ENCODE measurements around the gene SAMD1.

The SAMD1 gene
- 23.7 to 36.5 (median 32.0) reads per million in 4 donors for total RNA-seq

DNA sequence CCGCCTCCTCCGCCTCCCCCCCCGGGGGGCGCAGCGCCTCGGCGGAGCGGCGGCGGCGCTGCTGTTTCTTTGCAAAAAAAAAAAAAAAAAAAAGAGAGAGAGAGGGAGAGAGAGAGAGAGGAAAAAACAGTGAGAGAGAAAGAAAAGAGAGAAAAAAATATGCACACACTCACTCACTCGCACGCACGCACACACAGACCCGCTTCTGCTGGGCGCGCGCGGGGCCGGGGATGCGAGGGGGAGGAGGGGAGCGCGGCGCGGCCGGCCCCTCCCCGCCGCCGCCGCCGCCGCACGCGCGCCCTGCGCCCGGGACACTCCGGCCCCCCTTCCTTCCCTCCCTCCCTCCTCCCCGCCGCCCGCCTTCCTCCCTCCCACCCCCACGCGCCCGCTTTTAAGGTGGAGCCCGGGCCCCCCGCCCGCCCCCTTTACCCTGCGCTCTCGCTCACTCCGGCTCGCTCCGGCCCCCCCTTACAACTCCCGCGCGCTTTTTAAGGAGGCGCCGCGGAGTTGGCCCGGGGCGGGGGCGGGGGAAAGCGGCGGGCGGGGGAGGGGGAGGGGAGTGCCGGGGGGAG is at the start of gene SAMD1:
Gene SAMD1 (minus strand): TSS at position 243 of the 572 bp plus-strand sequence.
- DNase-seq = peak; percentile 79 to 86 (median 83)

DNA sequence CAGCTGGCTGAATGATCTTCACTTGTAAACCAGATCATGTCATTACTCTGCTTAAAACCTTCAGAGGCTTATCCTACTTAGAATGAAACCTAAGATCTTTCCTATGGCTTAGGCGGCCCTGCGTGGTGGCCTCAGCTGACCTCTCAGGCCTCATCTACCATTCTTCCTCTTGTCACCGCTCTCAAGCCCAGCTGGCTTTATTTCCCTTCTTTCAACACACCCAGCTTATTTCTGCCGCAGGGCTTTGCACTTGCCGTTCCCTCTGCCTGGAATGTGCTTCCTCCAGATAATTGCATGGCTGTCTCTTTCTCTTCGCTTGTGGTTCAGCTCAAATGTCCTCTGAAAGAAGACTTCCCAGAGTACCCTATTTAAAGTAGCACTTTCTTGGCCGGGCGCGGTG is 49.4 kb upstream of the SAMD1 start:
- DNase-seq = no peak

DNA sequence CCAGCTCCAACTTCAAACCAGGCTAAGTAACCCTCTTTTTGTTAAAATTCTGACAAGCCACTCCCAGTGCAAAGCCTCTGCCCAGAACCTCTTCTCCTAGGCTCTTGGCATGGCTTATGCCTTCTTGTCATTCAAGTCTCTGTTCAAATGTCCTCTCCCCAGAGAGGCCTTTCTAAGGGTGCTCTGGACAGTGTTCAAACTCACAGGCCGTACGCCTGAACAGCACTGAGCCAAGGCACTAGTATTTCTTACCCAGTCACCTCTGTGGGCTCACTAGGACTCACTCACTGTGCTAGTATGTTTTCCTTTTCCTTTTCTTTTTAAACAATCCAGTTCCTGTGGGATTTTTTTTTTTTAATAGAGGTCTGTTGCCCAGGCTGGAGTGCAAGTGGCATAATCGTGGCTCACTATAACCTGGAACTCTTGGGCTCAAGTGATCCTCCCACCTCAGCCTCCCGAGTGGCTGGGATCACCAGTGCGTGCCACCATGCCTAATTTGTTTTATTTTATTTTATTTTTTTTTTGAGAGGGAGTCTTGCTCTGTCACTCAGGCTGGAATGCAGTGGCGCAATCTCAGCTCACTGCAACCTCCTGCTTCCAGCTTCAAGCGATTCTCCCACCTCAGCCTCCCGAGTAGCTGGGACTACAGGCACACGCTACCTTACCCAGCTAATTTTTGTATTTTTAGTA is 48.2 kb upstream of the SAMD1 start:
- no peak for DNase-seq

DNA sequence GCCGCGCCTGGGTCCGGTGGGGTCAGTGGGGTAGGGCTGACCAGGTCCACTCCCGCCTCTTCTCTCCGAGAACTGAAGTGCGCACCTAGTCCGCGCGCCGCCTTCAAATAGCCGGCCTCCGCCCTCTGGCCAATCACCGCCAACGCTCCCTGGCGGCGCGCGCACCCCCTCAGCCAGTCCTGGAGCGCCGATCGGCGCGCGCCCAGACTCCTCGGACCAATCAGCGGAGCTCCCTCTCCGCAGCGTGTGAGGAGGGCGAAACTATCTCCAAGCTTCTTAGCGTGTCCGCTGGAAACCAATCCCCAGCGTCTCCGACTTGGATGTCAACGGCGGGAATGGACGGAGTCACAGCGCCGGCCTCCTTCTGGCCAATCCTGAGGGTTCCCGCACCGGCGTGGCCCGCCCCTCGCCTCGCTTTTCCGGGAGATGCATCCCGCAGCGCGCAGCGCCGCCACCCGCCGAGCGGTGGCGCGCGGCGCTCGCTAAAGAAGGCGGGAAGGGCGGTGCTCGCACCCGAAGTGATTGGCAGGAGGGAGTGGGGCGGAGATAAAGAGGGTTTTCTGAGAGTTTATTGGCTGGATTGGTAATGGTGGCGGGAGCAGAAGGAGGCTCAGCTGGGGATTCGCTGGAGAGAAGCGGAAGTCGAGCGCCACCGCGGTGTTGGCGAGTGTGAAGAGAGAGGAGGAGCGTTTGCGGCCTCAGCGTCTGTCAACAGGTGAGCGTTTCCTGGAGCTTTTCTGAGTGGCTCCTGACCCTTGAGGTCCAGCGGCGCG is 46.1 kb upstream of the SAMD1 start, which contains the start of gene ASF1B:
Gene ASF1B (minus strand): TSS at position 81 of the 773 bp plus-strand sequence. CDS start 133 bp downstream, outside the sequence.
- peak; percentile 95 to 100 (median 97) for DNase-seq

DNA sequence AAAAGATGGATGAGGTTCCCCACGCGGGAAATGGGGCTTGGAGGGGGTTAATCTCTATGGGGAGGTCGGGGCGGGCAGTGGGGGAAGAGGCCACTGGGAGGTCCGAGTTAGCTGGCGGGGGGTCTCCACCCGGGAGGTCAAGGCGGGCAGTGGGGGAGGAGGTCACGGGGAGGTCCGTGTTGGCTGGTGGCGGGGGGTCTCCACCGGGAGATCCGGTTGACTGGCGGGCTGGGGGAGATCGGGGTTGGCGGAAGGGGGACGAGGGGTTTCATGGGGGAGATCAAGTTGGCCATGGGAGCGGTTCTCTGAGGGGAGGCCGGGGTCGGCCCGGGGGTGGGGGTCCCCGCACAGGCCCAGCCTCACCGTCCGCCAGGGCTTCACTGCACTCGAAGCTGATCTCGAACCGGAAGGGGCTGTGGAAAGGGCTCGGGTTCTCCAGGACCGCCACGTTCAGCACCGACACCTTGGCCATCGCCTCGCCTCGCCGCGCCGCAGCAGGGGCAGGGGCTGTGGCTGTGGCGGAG is 45.5 kb upstream of the SAMD1 start:
- no peak for DNase-seq

DNA sequence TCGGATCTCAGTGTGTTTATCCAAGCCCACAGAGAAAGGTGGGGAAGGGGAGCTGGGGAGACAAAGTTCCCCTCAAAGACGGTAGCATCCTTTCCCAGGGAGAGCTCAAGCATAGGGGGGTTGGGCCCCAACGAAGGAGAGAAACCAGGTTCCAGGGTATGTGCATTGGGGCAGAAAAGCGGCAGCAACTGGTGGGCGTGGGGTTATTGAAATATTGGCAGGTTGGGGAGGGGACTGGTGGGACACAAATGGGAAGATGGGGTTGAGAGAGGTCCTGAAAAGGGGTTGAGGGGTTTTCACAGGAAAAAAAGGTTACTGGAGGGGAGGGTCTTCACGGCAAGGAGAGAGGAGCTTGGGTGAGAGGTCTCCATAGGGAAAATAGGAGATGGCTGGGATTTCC is 44.8 kb upstream of the SAMD1 start:
- no peak for DNase-seq

DNA sequence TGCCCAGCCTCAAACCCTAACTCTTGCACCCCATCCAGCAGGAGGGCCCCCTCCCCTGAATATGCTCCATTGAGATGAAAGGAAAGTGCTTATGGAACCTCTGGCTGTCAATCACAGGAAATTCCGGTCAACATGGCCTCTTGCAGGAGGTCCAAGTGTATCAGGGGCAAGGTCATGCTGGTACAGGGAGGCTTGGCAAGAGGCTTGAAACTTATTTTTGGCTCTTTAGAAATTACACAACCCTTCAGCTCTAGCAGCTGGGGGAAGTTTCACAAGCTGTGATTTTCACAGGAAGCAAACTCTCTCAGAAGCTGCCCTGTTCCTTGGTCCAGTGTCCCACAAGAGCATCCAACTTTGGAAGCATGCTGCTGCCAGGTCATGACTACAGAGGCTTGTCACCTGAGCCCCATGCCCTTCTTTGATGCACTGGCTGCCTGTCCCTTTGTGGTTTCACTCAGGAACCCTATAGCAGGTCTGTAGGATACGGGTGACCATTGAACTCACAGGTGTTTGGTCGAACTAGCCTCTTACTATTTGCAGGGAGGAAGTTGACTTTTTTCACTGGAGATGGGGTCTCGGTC is 37.5 kb upstream of the SAMD1 start:
- DNase-seq = no peak

DNA sequence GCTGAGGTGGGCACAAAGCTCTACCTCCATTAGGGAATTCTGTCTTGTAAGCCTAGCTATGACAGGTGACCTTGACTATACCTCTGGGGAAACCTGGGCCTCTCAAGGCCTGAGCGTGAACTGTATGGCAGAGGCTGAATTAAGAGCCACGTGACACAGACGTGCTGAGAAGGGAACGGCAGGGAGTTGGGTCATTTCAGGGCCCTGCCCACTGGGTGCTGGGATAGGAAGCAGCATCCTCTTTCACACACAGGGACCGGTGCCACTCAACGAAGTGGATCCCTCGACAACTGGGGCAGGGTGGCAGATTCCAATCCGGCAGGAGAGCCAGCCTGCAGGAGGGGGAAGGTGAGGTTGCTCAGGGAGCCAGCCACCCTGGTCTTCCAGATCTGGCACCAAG is 36.6 kb upstream of the SAMD1 start:
- no peak for DNase-seq

DNA sequence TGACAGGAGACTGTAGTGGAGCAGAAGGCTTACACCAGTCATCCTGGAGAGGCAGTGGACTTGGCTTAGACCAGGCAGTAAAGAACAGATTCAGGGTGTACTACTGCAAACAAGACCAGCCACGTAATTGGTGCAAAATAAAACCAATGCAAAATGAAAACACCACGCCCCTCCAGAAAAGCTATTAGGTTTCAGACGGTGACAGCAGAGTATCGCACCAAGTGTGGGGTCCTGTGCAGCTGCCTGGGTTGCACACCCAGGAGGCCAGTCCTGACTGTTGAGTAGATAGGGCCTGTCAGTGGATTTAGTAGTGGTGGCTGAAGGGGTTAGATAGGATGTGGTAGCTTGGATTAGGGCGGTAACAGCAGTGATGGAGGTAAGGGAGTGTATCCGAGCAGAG is 32.4 kb upstream of the SAMD1 start:
- DNase-seq = no peak

DNA sequence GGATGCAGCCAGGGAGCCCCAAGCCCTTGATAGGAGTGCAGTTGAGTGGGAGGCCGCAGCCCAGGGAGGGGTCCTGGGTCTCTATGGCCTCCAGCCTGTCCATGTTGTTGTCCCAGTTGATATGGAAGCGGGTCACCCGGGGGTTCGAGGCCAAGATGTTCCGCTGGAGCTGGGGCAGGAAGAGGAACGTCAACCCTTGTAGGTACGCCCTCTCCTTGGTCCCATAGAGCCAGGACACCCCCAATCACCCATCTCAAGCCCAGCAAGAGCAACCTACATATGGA is 29.9 kb upstream of the SAMD1 start:
- DNase-seq = no peak

DNA sequence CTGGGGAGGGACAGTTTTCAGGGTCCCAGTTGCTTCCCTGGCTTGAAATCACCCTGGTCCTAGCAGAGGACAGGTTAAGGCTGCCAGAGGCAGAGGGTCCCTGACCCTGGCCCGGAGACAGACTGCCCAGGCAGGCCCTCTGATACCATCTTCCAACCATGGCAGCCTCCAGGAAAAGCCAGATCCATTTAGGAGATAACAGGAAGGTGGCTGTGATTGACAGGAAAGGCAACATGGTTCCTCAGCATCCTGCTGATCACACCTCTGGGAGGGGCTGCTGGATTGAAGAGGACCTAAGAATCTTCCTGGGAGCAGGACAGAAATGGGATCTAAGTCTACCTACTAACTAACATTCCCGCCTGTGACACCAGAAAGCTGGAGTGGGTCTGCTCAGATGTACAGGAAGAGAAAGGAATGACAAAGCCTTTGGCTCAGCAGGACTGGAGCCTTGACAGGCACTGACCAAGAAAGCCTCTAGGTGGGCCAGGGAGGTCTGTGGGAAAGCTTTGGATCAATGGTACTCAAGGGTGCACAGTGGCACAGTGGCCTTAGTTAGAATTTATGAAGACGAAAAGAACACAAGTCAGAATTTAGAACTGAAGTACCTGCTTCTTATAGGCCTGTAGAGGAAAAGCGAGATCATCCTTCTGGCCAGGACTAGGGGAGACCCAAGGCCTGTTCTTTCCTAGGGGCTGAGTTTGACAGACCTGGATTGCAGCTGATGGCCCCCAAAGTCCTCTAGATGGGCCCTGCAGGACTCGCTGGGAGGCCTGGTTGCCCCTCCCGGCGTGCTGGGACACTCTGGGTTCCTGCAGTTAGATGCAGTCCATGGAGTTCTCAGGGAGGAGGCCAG is 29.3 kb upstream of the SAMD1 start:
- no peak for DNase-seq

DNA sequence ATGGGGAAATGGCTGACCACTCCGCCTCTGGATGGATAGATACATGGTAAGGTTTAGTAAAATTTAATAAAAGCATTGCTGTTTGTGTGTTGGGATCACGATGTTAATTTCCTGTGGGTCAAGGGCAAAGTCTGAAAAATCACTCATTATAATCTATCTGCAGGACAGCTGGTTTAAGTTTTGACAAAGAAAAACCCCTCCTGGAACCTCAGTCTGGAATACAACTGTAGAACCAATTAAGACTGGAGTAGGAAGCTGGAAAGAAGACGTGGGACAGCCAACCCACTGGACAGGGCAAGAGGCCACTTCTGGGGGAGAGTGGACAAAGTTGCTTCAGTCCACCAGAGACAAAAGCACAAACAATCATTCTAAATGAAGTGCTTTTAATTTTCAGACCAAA is 28.6 kb upstream of the SAMD1 start:
- DNase-seq = no peak

DNA sequence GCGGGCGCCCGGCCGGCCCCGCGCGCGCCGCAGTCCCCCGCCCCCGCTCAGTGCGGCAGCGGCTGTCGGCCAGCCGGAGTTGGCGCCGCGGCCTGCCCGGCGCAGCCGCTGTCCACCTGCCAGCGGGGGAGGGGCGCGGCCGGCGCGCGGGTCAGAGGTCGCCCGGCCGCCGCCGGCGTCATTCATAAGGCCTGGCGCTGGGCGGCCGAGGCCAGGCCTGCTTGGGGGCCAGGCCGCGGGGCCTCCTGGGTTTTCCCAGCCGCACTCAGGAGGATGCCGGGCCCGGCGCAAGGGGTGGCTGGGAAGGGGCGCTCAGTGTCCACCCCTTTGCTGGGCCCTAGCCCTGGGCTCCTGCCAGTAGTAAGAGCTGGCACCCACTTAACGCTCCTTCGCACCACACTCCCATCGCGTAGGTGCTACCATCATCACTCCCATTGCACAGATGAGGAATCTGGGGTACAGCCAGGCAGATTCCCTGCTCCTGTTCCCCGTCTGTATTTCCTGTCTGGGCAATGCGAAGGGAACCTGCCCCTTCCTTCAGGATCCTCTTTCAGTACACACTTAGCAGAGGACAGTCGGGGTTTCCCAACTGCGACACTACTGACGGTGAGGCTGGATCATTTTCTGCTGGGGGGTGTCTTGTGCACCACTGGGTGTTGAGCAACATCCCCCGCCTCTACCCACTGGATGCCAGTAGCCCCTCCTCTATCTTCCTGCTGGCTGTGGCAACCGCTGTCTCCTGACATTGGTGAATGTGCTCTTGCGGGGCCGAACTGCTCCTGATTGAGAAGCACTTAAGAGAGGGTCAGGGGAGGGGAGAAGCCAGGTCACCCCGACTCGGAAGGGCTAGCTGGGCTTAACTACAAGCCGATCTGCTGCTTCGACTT is 27.9 kb upstream of the SAMD1 start:
- peak in 3 of 5 donors; percentile 26 to 39 (median 32) for DNase-seq

DNA sequence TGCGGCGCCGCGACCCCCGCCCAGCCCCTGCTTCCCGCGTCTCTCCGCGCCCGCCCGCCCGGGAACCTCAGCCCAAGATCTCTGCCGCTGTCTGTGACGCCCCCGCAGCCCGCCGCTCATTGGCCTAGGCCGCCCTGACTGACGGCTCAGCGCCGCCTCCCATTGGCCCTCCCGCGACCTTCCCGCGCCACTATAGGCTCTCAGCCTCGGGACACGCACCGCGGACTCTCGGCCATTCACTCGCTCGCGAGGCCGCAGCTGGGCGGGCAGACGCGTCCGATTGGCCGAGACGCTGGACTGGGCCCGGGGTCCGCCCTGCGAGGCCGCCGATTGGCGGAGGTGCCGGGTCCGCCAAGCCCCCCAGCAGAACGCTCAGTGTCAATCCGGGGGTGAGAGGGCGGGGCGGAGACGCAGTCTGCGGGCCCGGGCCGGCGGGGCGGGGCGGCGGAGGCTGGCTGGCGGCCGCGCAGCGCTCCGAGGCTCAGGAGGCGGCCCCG is 27.2 kb upstream of the SAMD1 start, which contains the start of gene PRKACA:
Gene PRKACA (minus strand): TSS at position 95 of the 497 bp plus-strand sequence. CDS start 215 bp downstream, outside the sequence.
- DNase-seq = peak; percentile 96 to 99 (median 97)

DNA sequence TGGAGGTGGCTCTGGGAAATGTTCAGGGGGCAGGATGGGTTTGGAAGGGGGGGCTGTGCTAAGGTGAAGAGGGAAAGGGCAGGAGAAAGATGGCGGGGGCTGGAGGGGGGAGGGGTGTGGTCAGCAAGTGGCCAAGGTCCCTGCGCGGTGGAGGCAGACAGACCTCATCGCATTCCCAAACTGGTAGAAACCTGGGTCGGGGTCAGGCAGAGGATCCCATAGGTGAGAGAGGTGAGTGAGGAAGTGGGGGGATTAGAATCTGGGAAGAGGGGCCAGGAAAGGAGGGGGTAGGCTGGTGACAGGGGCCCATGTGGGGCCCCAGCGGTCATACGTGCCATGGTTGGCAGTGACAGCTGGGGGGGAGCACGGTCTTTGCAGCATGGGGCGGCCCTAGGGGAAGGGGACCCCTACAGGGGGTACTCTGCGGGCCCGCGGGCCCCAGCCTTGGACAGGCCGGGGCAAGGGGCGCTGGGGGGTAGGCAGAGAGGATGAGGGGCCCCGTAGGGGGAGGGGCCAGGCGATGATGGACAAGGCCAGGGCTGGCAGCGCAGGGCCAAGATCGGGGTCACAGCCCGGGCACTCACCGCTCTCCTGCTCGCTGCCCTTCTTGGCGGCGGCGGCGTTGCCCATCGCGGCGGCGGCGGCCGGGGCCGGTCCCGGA is 26.5 kb upstream of the SAMD1 start:
- DNase-seq = peak in 2 of 5 donors; percentile 23

DNA sequence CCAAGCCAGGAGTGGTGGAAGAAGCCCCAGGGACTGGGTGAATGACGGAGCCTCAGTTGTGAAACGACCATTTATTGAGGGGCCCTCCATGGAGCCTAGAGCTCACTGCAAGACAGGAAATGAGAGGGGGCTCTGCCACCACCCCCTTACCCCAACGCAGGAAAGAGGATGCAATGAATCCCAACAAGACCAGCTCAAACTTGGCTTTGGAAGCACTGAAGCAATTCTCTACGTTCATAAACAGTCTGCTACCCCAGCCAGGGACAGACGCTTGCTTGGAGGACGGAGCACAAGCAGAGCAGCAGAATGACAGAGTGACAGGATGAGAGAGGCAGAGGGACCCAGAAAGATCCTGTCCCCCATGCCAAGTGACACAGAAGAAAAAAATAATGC is 26.0 kb upstream of the SAMD1 start:
- no peak for DNase-seq

DNA sequence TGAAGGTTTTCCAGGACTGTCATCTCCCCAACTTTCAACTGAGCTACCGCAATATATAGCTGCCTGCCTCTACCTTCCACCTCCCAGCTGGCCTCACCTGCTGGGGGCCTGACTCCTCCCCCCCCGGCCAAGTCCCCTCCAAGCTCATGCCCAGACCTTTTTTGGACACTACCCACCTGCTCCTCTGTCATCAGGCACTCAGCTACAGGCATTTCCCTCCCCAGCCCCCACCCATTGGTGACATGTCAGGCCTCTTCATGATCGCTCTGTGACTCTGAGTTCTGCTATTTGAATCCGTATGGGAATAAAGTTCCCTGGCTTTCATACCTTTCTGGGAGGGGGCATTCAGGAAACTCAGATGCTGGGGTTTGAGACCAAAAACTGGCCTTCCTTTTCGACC is 25.2 kb upstream of the SAMD1 start:
- no peak for DNase-seq

DNA sequence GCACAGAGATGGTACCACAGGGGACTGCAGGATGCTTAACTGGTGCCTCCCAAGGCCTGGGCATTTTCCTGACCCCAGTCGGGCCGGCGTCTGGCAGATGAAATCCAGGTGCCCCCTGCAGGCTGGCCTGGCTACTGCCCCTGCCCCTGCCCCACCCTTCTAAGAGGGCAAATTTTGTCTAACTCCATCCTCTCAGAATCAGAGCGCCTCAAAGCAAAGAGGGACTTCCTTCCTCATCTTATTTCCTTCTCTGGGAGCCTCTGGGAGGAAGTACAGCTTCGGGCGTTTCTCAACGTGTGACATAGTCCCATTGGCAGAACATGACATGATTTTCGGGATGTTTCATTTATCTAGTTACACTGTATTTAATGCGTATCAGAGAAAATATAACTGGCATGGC is 24.3 kb upstream of the SAMD1 start:
- peak in 4 of 5 donors; percentile 26 to 42 (median 36) for DNase-seq

DNA sequence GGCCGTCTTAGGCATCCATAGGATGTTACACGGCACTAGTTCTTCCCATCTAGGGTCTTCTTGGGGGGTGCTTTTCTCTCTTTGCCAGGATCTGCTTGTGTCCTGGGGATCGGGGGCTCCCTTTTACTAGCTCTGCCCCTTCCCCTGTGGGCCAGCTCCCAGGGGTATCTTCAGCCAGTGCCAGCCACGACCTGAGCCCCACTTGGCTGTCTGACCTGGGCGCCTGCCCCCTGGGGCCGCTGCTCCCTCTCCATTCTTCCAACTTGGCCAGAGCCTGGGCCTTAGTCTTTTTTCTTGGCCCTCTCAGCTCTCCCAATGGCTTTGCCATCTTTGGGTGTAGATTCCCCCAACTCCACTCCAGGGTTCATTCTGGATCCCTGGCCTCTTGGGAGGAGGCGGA is 23.9 kb upstream of the SAMD1 start:
- DNase-seq = no peak

DNA sequence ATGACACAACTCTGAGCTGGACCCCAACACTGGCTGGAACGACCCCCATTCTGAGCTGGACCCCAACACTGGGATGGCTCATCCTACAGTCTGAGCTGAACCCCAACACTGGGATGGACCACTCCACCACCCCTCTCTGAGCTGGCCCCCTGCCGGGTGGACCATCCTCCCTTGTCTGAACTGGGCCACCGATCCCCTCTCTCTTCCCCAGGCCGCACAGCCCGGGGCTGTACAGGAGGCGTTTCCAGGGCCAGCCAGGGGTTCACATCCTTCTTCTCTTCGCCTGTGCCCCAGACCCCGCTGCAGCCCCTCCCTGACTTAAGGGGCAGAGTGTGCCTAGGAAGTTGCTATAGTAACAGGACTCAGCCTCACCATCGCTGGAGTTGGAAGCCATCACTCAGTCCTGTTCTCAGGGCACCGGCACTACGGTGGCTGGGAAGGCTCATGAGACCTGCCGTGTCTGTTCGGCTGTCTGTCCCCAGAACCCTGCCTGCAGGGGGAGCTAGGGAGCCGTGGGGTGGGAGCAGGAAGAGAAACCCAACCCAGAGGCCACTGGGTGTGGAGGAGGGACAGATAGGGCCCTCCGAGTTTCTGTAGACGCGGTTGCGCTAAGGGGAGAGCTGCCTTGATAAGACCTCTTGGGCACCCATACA is 23.3 kb upstream of the SAMD1 start:
- peak in 3 of 5 donors; percentile 29 to 52 (median 38) for DNase-seq

All from T-helper 1 cell (primary cell).